B cell (primary cell): ENCODE measurements around the gene ADAP1.

ENCODE experiments used
- CTCF ChIP-seq: fragments of 200-600 bp; IDR thresholded peaks from one replicate; pipeline ENCODE4 v1.8.0; 2022; ENCODE audit warnings: antibody characterized with exemption, mild to moderate bottlenecking
- EZH2 ChIP-seq: IDR thresholded peaks from 2 replicates; pipeline ENCODE4 v1.6.1; 2012; ENCODE audit warnings: borderline replicate concordance, low read depth, mild to moderate bottlenecking, moderate library complexity, low read length; ENCODE audit not compliant: insufficient read depth, poor library complexity, severe bottlenecking

DNA sequence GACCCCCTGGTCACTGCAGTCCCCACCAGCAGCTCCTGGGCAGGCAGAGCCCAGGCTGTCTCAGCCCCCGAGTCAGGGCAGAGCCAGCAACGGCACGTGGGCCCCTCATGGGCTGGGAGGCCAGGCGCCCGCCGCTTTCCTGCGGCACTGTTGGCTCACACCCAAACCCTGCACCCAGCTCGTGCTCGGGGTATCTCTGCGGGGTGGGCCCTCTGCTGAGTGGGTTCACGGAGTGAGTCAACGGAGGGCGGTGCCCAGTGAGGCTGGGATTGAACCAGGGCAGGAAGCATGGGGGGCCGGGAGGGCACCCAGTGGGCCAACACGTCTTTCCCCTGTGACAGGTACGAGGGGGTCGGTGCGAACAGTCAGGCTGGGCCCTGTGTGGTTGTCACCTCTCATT is 28.9 kb downstream of the ADAP1 start:
- TF ChIP-seq CTCF (no peak), EZH2 (no peak)
